Fibroblast of mammary gland (primary cell): ENCODE results near the gene PLAAT4.

Source experiments
- DNase-seq: peaks from one replicate; pipeline ENCODE4 v3.0.0-alpha.2; 2010; ENCODE audit warnings: low read depth
- H3K4me3 ChIP-seq: 2 replicates; pipeline ENCODE4 v1.5.1; 2011; ENCODE audit warnings: low read depth, mild to moderate bottlenecking, low read length, moderate library complexity; ENCODE audit not compliant: control insufficient read depth
- CTCF ChIP-seq: conservative IDR thresholded peaks from 2 replicates; pipeline ENCODE4 v1.5.1; 2011; ENCODE audit warnings: low read depth, low read length, inconsistent platforms; ENCODE audit not compliant: control insufficient read depth, insufficient read depth

PLAAT4 gene

GRCh38 chr11:63504054-63504453 lies 32.6 kb upstream of the PLAAT4 start:
- no peak for TF ChIP-seq CTCF
- DNase-seq: no peak
- H3K4me3 ChIP-seq: no peak overlapping the region

- peak; percentile 16 for DNase-seq
- no peak for TF ChIP-seq CTCF
- no peak overlapping the region for H3K4me3 ChIP-seq
Observed at GRCh38 chr11:63504933-63505586, 31.5 kb upstream of the PLAAT4 start.

GRCh38 chr11:63505857-63506528 lies 30.6 kb upstream of the PLAAT4 start, which contains the start of gene LGALS12:
Gene LGALS12 (plus strand): TSS chr11:63506084. CDS start chr11:63506459, 375 bp downstream.
- peak; percentile 23 for DNase-seq
- TF ChIP-seq CTCF: no peak
- no peak within 1 kb of the TSS for H3K4me3 ChIP-seq

- TF ChIP-seq CTCF: no peak
- no peak overlapping the region for H3K4me3 ChIP-seq
- no peak for DNase-seq
Observed at GRCh38 chr11:63506876-63507275, 29.7 kb upstream of the PLAAT4 start.

- no peak overlapping the region for H3K4me3 ChIP-seq
- no peak for DNase-seq
- no peak for TF ChIP-seq CTCF
Observed at GRCh38 chr11:63507511-63507910, 29.1 kb upstream of the PLAAT4 start.

GRCh38 chr11:63508009-63508408 lies 28.6 kb upstream of the PLAAT4 start:
- no peak for TF ChIP-seq CTCF
- no peak overlapping the region for H3K4me3 ChIP-seq

More at GRCh38 chr11:63508009-63508408, 28.6 kb upstream of the PLAAT4 start:
- DNase-seq: peak; percentile 15
